Measurements from ENCODE around the gene HVCN1. TPM values are rescaled to one million over a fixed set of nuclear protein-coding genes. Genes with fewer than 3 reads are reported as not detected.

The HVCN1 gene
- total and polyA plus RNA-seq, 2 of the 13 experiments (the other 11 are each of a cell fraction or from before 2014, with no cell fraction given): 0.49 to 1.3 TPM

- TF ChIP-seq ZSCAN5A (CRISPR knock-in tag; IDR thresholded peaks at IDR 0.05; ENCODE audit: borderline replicate concordance) (no peak), ZFYVE20 (CRISPR knock-in tag; IDR thresholded peaks at IDR 0.05; ENCODE audit: borderline replicate concordance, low read depth) (no peak), NFAT5 (CRISPR knock-in tag; IDR thresholded peaks at IDR 0.05) (peak; percentile 53; the same call in 1 of the 2 replicates), HCFC1 (IDR thresholded peaks at IDR 0.05; ENCODE audit: low read depth, low read length) (peak; percentile 17; the same call in 1 of the 2 replicates), ZNF230 (CRISPR knock-in tag; IDR thresholded peaks at IDR 0.05) (peak; percentile 84; the same call in 1 of the 2 replicates), ZNF234 (CRISPR knock-in tag; conservative IDR thresholded peaks at IDR 0.05) (no peak), PRMT3 (CRISPR knock-in tag; IDR thresholded peaks at IDR 0.05; ENCODE audit: borderline replicate concordance, low read depth) (no peak), ZNF331 (CRISPR knock-in tag; IDR thresholded peaks at IDR 0.05) (peak; percentile 62; the same call in 1 of the 2 replicates), ZBTB38 (CRISPR knock-in tag; IDR thresholded peaks at IDR 0.05) (peak; percentile 53; the same call in 1 of the 2 replicates), ZBTB10 (CRISPR knock-in tag; IDR thresholded peaks at IDR 0.05; ENCODE audit: borderline replicate concordance) (peak; percentile 37; the same call in 1 of the 2 replicates), MYPOP (CRISPR knock-in tag; IDR thresholded peaks at IDR 0.05) (peak; percentile 79; the same call in 1 of the 2 replicates), POLR2A (IDR thresholded peaks at IDR 0.05; ENCODE audit: insufficient read depth in 1 of 2, low read depth in 2 of 2, low read length in 2 of 2) (peak; percentile 44 to 87; a peak in 3 of 4 replicates), SSRP1 (CRISPR knock-in tag; IDR thresholded peaks at IDR 0.05) (no peak), NR0B2 (CRISPR knock-in tag; IDR thresholded peaks at IDR 0.05) (peak; percentile 23; the same call in 1 of the 2 replicates), POGZ (CRISPR knock-in tag; IDR thresholded peaks at IDR 0.05) (0 out of 2 replicates have a peak, but pooled peaks have one; percentile 27), LCORL (IDR thresholded peaks at IDR 0.05) (0 out of 2 replicates have a peak, but pooled peaks have one; percentile 37), LCORL (CRISPR knock-in tag; IDR thresholded peaks at IDR 0.05) (peak; percentile 81; the same call in 1 of the 2 replicates)
These were observed 74.9 kb downstream of the HVCN1 start, which contains the start of gene TCTN1 (continued) for GRCh38 chr12:110613771-110614684.
